AG20443 (cell line): ENCODE data around the gene YIF1B.
"Not testable (repeated sequence)": the region's sequence is repeated elsewhere in the genome, so short reads cannot be mapped to it uniquely, and the experiment has no call there.

Experiments used
- DNase-seq: peaks from one replicate; pipeline ENCODE4 v3.0.0; 2012; ENCODE audit warnings: low spot score, mixed read lengths

Gene YIF1B

GRCh38 chr19:38274739-38275138 lies 41.0 kb downstream of the YIF1B start:
- no peak for DNase-seq

GRCh38 chr19:38273499-38273898 lies 42.2 kb downstream of the YIF1B start:
- DNase-seq = no peak

- no peak for DNase-seq
Measured at GRCh38 chr19:38270587-38271167, 45.1 kb downstream of the YIF1B start.

- DNase-seq = no peak
Measured at GRCh38 chr19:38268539-38268938, 47.2 kb downstream of the YIF1B start.

GRCh38 chr19:38267761-38268483 lies 47.8 kb downstream of the YIF1B start:
- no peak for DNase-seq

- peak; percentile 38 for DNase-seq
Measured at GRCh38 chr19:38266981-38267597, 48.7 kb downstream of the YIF1B start.

GRCh38 chr19:38265921-38266429 lies 49.8 kb downstream of the YIF1B start:
- DNase-seq = no peak

- no peak for DNase-seq
Measured at GRCh38 chr19:38265213-38265861, 50.4 kb downstream of the YIF1B start.

- peak; percentile 38 for DNase-seq
Measured at GRCh38 chr19:38264486-38265212, 51.1 kb downstream of the YIF1B start, which contains the start of gene SPINT2. TSS of gene SPINT2 (plus strand) at chr19:38264573. CDS start at chr19:38264893, 320 bp downstream.

GRCh38 chr19:38263689-38264485 lies 51.9 kb downstream of the YIF1B start:
- DNase-seq = peak; percentile 78

- no peak for DNase-seq
Measured at GRCh38 chr19:38262585-38263268, 53.0 kb downstream of the YIF1B start.

- DNase-seq = not testable (repeated sequence)
Measured at GRCh38 chr19:38261942-38262341, 53.8 kb downstream of the YIF1B start.

GRCh38 chr19:38255383-38256014 lies 60.2 kb downstream of the YIF1B start:
- no peak for DNase-seq

- no peak for DNase-seq
Measured at GRCh38 chr19:38253788-38254187, 62.0 kb downstream of the YIF1B start.
